Measurements from ENCODE around the gene RBM24. TPM values are rescaled to one million over a fixed set of nuclear protein-coding genes. Genes with fewer than 3 reads are reported as not detected.

RBM24 gene
- total RNA-seq, 4 donors from 2014 or later = 0.18 to 2.7 (median 0.61) TPM

DNA sequence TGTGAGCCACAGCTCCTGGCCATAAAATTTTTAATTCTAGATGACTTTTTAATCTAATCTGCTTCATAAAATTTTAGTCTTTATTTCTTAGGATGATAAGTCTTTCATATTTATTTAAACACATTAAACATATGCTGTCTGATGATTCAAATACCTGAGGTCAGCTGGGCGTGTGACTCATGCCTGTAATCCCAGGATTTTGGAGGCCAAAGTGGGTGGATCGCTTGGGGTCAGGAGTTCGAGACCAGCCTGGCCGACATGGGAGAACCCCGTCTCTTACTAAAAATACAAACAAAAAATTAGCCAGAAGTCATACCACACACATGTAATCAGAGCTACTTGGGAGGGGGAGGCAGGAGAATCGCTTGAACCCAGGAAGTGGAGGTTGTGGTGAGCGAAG lies 53.1 kb downstream of the RBM24 start:
- no peak overlapping the region for H3K4me3 ChIP-seq
- DNase-seq = no peak
- H3K27me3 ChIP-seq = no peaks in the 10 kb centered on the region
- no peaks in the 10 kb centered on the region for H3K36me3 ChIP-seq
- intact Hi-C loops (cut with DNase I) = no loop called here
- 49 to 51% methylated on average over 7 of the region's 7 CpGs for WGBS, 2 donors
- H3K4me1 ChIP-seq = no peaks in the 10 kb centered on the region
- no peaks in the 10 kb centered on the region for H3K9me3 ChIP-seq
- H3K27ac ChIP-seq = no peak overlapping the region
- TF ChIP-seq, protein P1, sequence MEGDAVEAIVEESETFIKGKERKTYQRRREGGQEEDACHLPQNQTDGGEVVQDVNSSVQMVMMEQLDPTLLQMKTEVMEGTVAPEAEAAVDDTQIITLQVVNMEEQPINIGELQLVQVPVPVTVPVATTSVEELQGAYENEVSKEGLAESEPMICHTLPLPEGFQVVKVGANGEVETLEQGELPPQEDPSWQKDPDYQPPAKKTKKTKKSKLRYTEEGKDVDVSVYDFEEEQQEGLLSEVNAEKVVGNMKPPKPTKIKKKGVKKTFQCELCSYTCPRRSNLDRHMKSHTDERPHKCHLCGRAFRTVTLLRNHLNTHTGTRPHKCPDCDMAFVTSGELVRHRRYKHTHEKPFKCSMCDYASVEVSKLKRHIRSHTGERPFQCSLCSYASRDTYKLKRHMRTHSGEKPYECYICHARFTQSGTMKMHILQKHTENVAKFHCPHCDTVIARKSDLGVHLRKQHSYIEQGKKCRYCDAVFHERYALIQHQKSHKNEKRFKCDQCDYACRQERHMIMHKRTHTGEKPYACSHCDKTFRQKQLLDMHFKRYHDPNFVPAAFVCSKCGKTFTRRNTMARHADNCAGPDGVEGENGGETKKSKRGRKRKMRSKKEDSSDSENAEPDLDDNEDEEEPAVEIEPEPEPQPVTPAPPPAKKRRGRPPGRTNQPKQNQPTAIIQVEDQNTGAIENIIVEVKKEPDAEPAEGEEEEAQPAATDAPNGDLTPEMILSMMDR (IDR thresholded peaks at IDR 0.05) = no peak
- no peak for TF ChIP-seq POLR2A (IDR thresholded peaks at IDR 0.05)

DNA sequence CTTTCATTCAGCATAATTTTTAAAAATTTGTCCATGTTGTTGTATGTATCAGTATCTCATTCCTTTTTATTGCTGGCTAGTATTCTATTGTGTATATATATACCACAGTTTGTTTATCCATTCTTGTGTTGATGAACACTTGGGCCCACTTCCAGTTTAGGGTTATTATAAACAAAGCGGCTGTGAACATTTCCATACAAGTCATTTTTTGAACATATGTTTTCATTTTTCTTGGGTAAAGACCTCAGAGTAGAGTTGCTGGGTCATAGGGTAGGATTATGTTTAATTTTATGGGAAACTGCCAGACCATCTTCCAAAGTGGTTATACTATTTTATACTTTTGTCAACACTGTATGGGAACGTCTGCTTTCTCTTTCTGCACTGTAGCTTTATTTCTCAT lies 55.3 kb downstream of the RBM24 start:
- WGBS, 2 donors = 58 to 80% methylated on average over 2 of the region's 2 CpGs
- DNase-seq = no peak

DNA sequence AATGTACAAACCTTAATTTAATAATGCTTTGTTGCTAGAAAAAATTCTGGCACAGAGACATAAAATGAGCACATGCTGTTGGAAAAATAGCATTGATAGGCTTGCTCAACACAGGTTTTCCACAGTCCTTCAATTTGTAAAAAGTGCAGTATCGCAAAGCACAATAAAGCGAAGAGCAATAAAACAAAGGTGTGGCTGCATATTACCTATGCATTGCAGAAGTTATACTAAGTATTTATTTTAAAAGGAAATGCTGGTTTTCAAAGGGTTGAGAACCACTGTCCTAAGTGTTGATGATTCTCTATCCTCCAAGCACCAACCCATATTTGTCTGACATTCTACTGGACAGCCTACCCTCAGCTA lies 58.1 kb downstream of the RBM24 start:
- Histone ChIP-seq H3K4me3 (no peak overlapping the region), H3K4me1 (no peaks in the 10 kb centered on the region), H3K27me3 (no peaks in the 10 kb centered on the region), H3K36me3 (no peaks in the 10 kb centered on the region), H3K9me3 (no peaks in the 10 kb centered on the region), H3K27ac (no peak overlapping the region)
- DNase-seq = no peak
- intact Hi-C loops (cut with DNase I) = no loop called here
- no peak for TF ChIP-seq POLR2A (IDR thresholded peaks at IDR 0.05)
- TF ChIP-seq, protein P1 (IDR thresholded peaks at IDR 0.05) = no peak
- WGBS, 2 donors = 92 to 100% methylated on average over 2 of the region's 2 CpGs

More for the DNA sequence above, 55.3 kb downstream of the RBM24 start:
- intact Hi-C loops (cut with DNase I) = no loop called here
- Histone ChIP-seq H3K9me3 (no peaks in the 10 kb centered on the region), H3K27me3 (no peaks in the 10 kb centered on the region), H3K4me3 (no peak overlapping the region), H3K36me3 (no peaks in the 10 kb centered on the region), H3K27ac (no peak overlapping the region), H3K4me1 (no peaks in the 10 kb centered on the region)
- TF ChIP-seq, protein P1 (IDR thresholded peaks at IDR 0.05) = no peak
- no peak for TF ChIP-seq POLR2A (IDR thresholded peaks at IDR 0.05)

DNA sequence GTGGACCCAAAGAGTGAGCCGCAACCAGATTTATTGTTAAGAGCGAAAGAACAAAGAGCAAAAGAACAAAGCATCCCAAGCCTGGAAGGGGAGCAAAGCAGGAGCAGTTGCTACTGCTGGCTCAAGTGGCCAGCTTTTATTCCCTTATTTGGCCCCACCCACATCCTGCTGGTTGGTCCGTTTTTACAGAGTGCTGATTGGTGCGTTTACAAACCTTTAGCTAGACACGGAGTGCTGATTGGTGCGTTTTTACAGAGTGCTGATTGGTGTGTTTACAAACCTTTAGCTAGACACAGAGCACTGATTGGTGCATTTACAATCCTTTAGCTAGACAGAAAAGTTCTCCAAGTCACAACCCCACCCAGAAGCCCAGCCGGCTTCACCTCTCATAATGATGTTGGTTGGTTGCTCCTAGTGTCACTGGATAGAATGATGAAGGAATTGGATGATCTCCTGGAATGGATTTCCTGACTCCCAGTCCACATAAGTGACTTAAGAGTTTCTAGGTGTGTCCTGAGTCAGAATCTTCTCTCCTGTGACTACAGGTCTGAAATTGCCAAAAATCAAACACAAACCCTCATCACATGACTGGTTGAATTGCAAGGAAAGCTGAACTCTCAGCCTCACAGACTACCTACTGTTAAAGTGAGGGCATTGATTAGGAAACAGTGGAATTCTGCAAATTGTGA lies 60.1 kb downstream of the RBM24 start:
- DNase-seq = no peak
- Histone ChIP-seq H3K36me3 (no peaks in the 10 kb centered on the region), H3K9me3 (no peaks in the 10 kb centered on the region), H3K4me3 (no peak overlapping the region), H3K27ac (no peak overlapping the region), H3K4me1 (no peaks in the 10 kb centered on the region), H3K27me3 (no peaks in the 10 kb centered on the region)
- intact Hi-C loops (cut with DNase I) = no loop called here
- WGBS, 2 donors = 85 to 92% methylated on average over 7 of the region's 7 CpGs
- TF ChIP-seq, protein P1 (IDR thresholded peaks at IDR 0.05) = no peak
- TF ChIP-seq POLR2A (IDR thresholded peaks at IDR 0.05) = no peak

DNA sequence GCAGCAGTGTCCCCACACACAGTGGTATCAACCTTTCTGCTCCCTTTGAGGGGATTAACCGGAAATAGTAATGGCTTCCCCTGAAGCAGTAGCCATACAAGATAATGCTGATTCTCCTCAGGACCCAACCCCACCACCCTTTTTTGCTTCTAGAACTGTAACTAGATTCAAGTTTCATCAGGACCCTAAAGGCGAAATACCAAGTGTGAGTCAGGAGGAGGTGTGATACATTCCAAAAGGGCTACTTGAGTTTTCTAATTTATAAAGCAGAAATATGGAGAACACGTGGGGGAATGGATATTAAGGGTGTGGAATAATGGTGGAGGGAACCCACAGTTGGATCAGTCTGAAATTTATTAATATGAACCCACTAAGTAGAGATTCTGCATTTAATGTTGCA lies 60.7 kb downstream of the RBM24 start:
- DNase-seq = no peak
- no peak overlapping the region for H3K4me3 ChIP-seq
- intact Hi-C loops (cut with DNase I) = no loop called here
- H3K27ac ChIP-seq = no peak overlapping the region
- no peaks in the 10 kb centered on the region for H3K36me3 ChIP-seq
- TF ChIP-seq, protein P1 (IDR thresholded peaks at IDR 0.05) = no peak
- no peak for TF ChIP-seq POLR2A (IDR thresholded peaks at IDR 0.05)
- H3K9me3 ChIP-seq = no peaks in the 10 kb centered on the region
- H3K27me3 ChIP-seq = no peaks in the 10 kb centered on the region
- 51 to 82% methylated on average over 3 of the region's 3 CpGs for WGBS, 2 donors
- H3K4me1 ChIP-seq = no peaks in the 10 kb centered on the region

All from esophagus squamous epithelium (tissue), 5 donors.